Spleen (tissue), 11 donors: ENCODE data around the gene AVP. TPM values are rescaled to one million over a fixed set of nuclear protein-coding genes. Genes with fewer than 3 reads are reported as not detected.
"Not testable (repeated sequence)": the region's sequence is repeated elsewhere in the genome, so short reads cannot be mapped to it uniquely, and the experiment has no call there.

Source experiments
- DNase-seq: peaks from one replicate; pipeline ENCODE4 v3.0.0-alpha.2; 2020
- H3K27ac ChIP-seq, 8 donors: fragments of 200-600 bp; sonication (generic) in 7 of 8; 1 replicate in 4 of 8; 2 replicates in 4 of 8; pipeline versions ENCODE4 v1.5.0 to v1.8.0; 2016 to 2021; ENCODE audit warnings: inconsistent platforms in 4 of 8, mild to moderate bottlenecking in 4 of 8, moderate library complexity in 1 of 8
- H3K27me3 ChIP-seq, 7 donors: fragments of 200-600 bp; sonication (generic) in 6 of 7; replicated peaks in 1 of 7; 1 replicate in 4 of 7; 2 replicates in 3 of 7; pipeline versions ENCODE4 v1.5.0 to v1.8.0; 2016 to 2021; ENCODE audit warnings: inconsistent platforms in 3 of 7, mild to moderate bottlenecking in 1 of 7
- H3K36me3 ChIP-seq, 6 donors: fragments of 200-600 bp; sonication (generic) in 5 of 6; 1 replicate in 4 of 6; 2 replicates in 2 of 6; pipeline versions ENCODE4 v1.5.0 to v1.8.0; 2016 to 2021; ENCODE audit warnings: inconsistent platforms in 2 of 6
- H3K4me1 ChIP-seq, 6 donors: fragments of 200-600 bp; sonication (generic) in 5 of 6; 1 replicate in 3 of 6; 2 replicates in 3 of 6; pipeline versions ENCODE4 v1.5.0 to v1.8.0; 2016 to 2021; ENCODE audit warnings: inconsistent platforms in 3 of 6
- H3K4me3 ChIP-seq, 8 donors: fragments of 200-600 bp; sonication (generic) in 7 of 8; 1 replicate in 4 of 8; 2 replicates in 4 of 8; pipeline versions ENCODE4 v1.5.0 to v1.8.0; 2016 to 2021; ENCODE audit warnings: inconsistent platforms in 4 of 8, mild to moderate bottlenecking in 4 of 8, moderate library complexity in 2 of 8
- H3K9me3 ChIP-seq, 8 donors: fragments of 200-600 bp; sonication (generic) in 7 of 8; 1 replicate in 4 of 8; 2 replicates in 4 of 8; pipeline versions ENCODE4 v1.5.0 to v1.8.0; 2016 to 2021; ENCODE audit warnings: inconsistent platforms in 4 of 8
- POLR2A ChIP-seq, 3 donors: fragments of 450-650 bp; IDR thresholded peaks; one replicate each; pipeline ENCODE4 v1.5.1; 2017; ENCODE audit warnings: antibody characterized with exemption in 3 of 3, mild to moderate bottlenecking in 1 of 3
- POLR2AphosphoS5 ChIP-seq, 3 donors: sonication (generic); formaldehyde crosslinking; IDR thresholded peaks; one replicate each; pipeline ENCODE4 v1.5.1; 2017; ENCODE audit warnings: antibody characterized with exemption in 3 of 3
- WGBS, 5 donors: extraction: QIAGEN DNeasy Blood & Tissue Kit in 3 of 5; methylation state at CpG; one replicate each; pipeline versions ENCODE4 v1.1.5 to v1.1.7; 2013 to 2018; 5-methylcytosine and 5-hydroxymethylcytosine counted together
- intact Hi-C: fragments of 100-400 bp; cut with DNase I; formaldehyde crosslinking; loops from one replicate; pipeline ENCODE4 v1.15.0; 2023; ENCODE audit warnings: low total_unique reads
- polyA plus RNA-seq, 3 donors: library from polyadenylated mRNA; stranded (reverse); fragments of 200-250 nt; gene quantifications; one replicate each; pipeline ENCODE4 v1.2.1, GENCODE V29; 2013
- total RNA-seq, 7 donors: library from RNA; depleted of rRNA in 3 of 7; stranded (reverse); fragments of >200 nt in 3 of 7; fragmentation: NEBNext Ultra II Directional in 4 of 7; extraction: Animal tissue kit (Norgen Biotek cat#: 25700) in 4 of 7; gene quantifications; one replicate each; pipeline versions ENCODE4 v1.1.0 to v1.2.1, GENCODE V29; 2016 to 2021
- TF ChIP-seq, protein P1 (sequence below), 11 experiments: fragments of 200-600 bp in 7 of 11; fragments of 450-650 bp in 4 of 11; sonication (generic) in 4 of 11; IDR thresholded peaks in 8 of 11; conservative IDR thresholded peaks in 3 of 11; 1 replicate in 7 of 11; 2 replicates in 4 of 11; pipeline versions ENCODE4 v1.4.0 to v1.8.0; 2016 to 2021; ENCODE audit warnings: antibody characterized with exemption in 11 of 11, inconsistent platforms in 4 of 11, mild to moderate bottlenecking in 1 of 11
- donor health status: healthy with polysubstance abuse.
- donor health status: DM: no; HTN: no; CAD: no; lungs with moderate emphysema.
- donor health status: DM: no; HTN: no; CAD: no.
- donor health status: Bipolar disorder and iron deficiency.
- donor health status: healthy.
- donor health status: DM: no; HTN: no; CAD: no.
- donor health status: DM: yes; HTN: yes; CAD: no.

AVP gene
- total and polyA plus RNA-seq, 10 donors = 2.2 TPM; not detected in 9

DNA sequence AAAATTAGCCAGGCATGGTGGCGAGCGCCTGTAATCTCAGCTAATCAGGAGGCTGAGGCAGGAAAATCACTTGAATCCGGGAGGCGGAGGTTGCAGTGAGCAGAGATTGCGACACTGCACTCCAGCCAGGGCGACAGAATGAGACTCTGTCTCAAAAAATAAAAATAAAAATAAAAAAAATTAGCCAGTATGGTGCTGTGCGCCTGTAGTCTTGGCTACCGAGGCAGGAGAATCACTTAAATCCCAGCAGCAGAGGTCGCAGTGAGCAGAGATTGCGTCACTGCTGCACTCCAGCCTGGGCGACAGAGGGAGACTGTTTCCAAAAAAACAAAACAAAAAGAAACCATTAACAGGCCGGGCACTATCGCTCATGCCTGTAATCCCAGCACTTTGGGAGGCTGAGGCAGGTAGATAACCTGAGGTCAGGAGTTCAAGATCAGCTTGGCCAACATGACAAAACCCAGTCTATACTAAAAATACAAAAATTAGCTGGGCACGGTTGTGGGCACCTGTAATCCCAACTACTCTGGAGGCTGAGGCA, 33.4 kb upstream of the AVP start:
- intact Hi-C loops, H3K27me3 ChIP-seq, H3K9me3 ChIP-seq, DNase-seq, H3K4me3 ChIP-seq: not testable (repeated sequence)
- peaks cover 0 to 71% (median 19%) of the 10 kb centered on the region in 6 donors for H3K36me3 ChIP-seq
- 48 to 66% (median 55%) methylated on average over 14 of the region's 14 CpGs for WGBS, 5 donors
- TF ChIP-seq POLR2AphosphoS5 (IDR thresholded peaks at IDR 0.05) = peak in 1 of 3 donors; percentile 23
- TF ChIP-seq, protein P1, sequence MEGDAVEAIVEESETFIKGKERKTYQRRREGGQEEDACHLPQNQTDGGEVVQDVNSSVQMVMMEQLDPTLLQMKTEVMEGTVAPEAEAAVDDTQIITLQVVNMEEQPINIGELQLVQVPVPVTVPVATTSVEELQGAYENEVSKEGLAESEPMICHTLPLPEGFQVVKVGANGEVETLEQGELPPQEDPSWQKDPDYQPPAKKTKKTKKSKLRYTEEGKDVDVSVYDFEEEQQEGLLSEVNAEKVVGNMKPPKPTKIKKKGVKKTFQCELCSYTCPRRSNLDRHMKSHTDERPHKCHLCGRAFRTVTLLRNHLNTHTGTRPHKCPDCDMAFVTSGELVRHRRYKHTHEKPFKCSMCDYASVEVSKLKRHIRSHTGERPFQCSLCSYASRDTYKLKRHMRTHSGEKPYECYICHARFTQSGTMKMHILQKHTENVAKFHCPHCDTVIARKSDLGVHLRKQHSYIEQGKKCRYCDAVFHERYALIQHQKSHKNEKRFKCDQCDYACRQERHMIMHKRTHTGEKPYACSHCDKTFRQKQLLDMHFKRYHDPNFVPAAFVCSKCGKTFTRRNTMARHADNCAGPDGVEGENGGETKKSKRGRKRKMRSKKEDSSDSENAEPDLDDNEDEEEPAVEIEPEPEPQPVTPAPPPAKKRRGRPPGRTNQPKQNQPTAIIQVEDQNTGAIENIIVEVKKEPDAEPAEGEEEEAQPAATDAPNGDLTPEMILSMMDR (IDR thresholded peaks at IDR 0.05 in 8 of 11, conservative IDR thresholded peaks at IDR 0.05 in 3 of 11) = peak in 10 of 11 experiments; percentile 19 to 65 (median 52)
- H3K4me1 ChIP-seq = peaks cover 7 to 57% (median 22%) of the 10 kb centered on the region in 6 donors
- H3K27ac ChIP-seq = peak overlapping the region in 3 of 8 donors; percentile 4 to 46 (median 25)

GRCh38 chr20:3116341-3116740, 31.8 kb upstream of the AVP start:
- intact Hi-C loops = no loop called here
- no peak for DNase-seq
- H3K4me3 ChIP-seq = no peak overlapping the region
- peaks cover 0 to 64% (median 7%) of the 10 kb centered on the region in 6 donors for H3K36me3 ChIP-seq
- H3K27ac ChIP-seq = no peak overlapping the region
- H3K9me3 ChIP-seq = no peaks in the 10 kb centered on the region
- no peak for TF ChIP-seq POLR2A (IDR thresholded peaks at IDR 0.05)
- TF ChIP-seq, protein P1 (IDR thresholded peaks at IDR 0.05 in 8 of 11, conservative IDR thresholded peaks at IDR 0.05 in 3 of 11) = no peak
- no peak for TF ChIP-seq POLR2AphosphoS5 (IDR thresholded peaks at IDR 0.05)
- WGBS, 5 donors = 68 to 83% (median 74%) methylated on average over 4 of the region's 4 CpGs
- peaks cover 7 to 63% (median 21%) of the 10 kb centered on the region in 6 donors for H3K4me1 ChIP-seq
- H3K27me3 ChIP-seq = no peaks in the 10 kb centered on the region

- Histone ChIP-seq H3K36me3 (peaks cover 0 to 64% (median 0%) of the 10 kb centered on the region in 6 donors), H3K9me3 (no peaks in the 10 kb centered on the region), H3K27me3 (no peaks in the 10 kb centered on the region), H3K4me1 (peaks cover 4 to 62% (median 20%) of the 10 kb centered on the region in 6 donors), H3K27ac (no peak overlapping the region), H3K4me3 (no peak overlapping the region)
- intact Hi-C loops = no loop called here
- no peak for DNase-seq
- WGBS, 5 donors = 44 to 60% (median 53%) methylated on average over 26 to 30 of the region's 30 CpGs
- no peak for TF ChIP-seq POLR2AphosphoS5 (IDR thresholded peaks at IDR 0.05)
- TF ChIP-seq, protein P1 (IDR thresholded peaks at IDR 0.05 in 8 of 11, conservative IDR thresholded peaks at IDR 0.05 in 3 of 11) = peak; percentile 39 to 80 (median 68)
Measured at GRCh38 chr20:3115190-3116107, 30.9 kb upstream of the AVP start.

- intact Hi-C loops = loop anchor here (5.0 kb wide), 1 partner anchor 60 kb away; no protein-coding TSS in a partner anchor
Measured at GRCh38 chr20:3111995-3112394, 27.5 kb upstream of the AVP start.

More at GRCh38 chr20:3111995-3112394, 27.5 kb upstream of the AVP start:
- Histone ChIP-seq H3K9me3 (no peaks in the 10 kb centered on the region), H3K36me3 (peaks cover 3 to 80% (median 19%) of the 10 kb centered on the region in 6 donors), H3K4me3 (no peak overlapping the region), H3K4me1 (peaks cover 4 to 68% (median 13%) of the 10 kb centered on the region in 6 donors), H3K27me3 (no peaks in the 10 kb centered on the region), H3K27ac (peak overlapping the region in 1 of 8 donors; percentile 13)
- no peak for DNase-seq
- 53 to 85% (median 69%) methylated on average over 2 of the region's 2 CpGs for WGBS, 5 donors
- TF ChIP-seq POLR2A (IDR thresholded peaks at IDR 0.05) (no peak), POLR2AphosphoS5 (IDR thresholded peaks at IDR 0.05) (no peak)
- TF ChIP-seq, protein P1 (IDR thresholded peaks at IDR 0.05 in 8 of 11, conservative IDR thresholded peaks at IDR 0.05 in 3 of 11) = no peak
